A673 (cell line): ENCODE measurements around the gene WDR59.

Experiments used
- EZH2 ChIP-seq: fragments of 200-600 bp; sonication (generic); IDR thresholded peaks from 2 replicates; pipeline ENCODE4 v1.6.1; 2017; ENCODE audit warnings: borderline replicate concordance, low read depth, mild to moderate bottlenecking, mixed read lengths, antibody characterized with exemption, low read length; ENCODE audit not compliant: poor library complexity, severe bottlenecking
- TF ChIP-seq, protein P1 (sequence below): fragments of 300-800, 200-600 bp; sonication (generic); conservative IDR thresholded peaks from 2 replicates; pipeline ENCODE4 v1.5.1; 2017; ENCODE audit warnings: low read depth, mild to moderate bottlenecking, antibody characterized with exemption, low read length, moderate library complexity, mixed read lengths

DNA sequence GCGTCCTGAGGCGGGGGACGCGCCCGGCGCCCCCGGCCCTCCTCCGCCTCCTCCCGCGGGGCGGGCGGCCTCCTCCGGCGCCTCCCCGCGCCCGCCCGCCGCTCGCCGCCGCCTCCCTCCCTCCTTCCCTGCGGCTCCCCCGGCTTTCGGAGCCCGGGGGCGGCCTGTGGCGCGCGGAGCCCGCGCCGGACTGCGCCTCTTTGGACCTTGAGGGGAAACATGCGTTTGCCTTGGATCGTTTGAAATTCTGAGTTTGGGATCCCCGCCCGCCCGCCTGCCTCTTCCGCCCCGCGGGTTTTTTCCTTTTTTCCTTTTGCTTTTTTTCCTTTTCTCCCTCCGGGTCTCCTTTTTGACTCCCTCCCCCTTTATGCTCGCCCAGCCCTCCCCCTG, 14.3 kb upstream of the WDR59 start:
- TF ChIP-seq, protein P1, sequence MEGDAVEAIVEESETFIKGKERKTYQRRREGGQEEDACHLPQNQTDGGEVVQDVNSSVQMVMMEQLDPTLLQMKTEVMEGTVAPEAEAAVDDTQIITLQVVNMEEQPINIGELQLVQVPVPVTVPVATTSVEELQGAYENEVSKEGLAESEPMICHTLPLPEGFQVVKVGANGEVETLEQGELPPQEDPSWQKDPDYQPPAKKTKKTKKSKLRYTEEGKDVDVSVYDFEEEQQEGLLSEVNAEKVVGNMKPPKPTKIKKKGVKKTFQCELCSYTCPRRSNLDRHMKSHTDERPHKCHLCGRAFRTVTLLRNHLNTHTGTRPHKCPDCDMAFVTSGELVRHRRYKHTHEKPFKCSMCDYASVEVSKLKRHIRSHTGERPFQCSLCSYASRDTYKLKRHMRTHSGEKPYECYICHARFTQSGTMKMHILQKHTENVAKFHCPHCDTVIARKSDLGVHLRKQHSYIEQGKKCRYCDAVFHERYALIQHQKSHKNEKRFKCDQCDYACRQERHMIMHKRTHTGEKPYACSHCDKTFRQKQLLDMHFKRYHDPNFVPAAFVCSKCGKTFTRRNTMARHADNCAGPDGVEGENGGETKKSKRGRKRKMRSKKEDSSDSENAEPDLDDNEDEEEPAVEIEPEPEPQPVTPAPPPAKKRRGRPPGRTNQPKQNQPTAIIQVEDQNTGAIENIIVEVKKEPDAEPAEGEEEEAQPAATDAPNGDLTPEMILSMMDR: no peak
- TF ChIP-seq EZH2: no peak
